H9 (cell line): ENCODE results near the gene ERC1. TPM values are rescaled to one million over a fixed set of nuclear protein-coding genes. Genes with fewer than 3 reads are reported as not detected.

Experiments
- DNase-seq: peaks from one replicate; pipeline ENCODE4 v3.0.0-alpha.2; 2017
- H2AFZ ChIP-seq: one replicate; pipeline ENCODE4 v1.6.1; 2013; ENCODE audit warnings: mild to moderate bottlenecking, low read length, control low read depth, moderate library complexity
- H2AK5ac ChIP-seq: 2 replicates; pipeline ENCODE4 v1.6.1; 2013; ENCODE audit warnings: low read length, control low read depth, mixed read lengths; ENCODE audit not compliant: insufficient read length
- H2BK120ac ChIP-seq: one replicate; pipeline ENCODE4 v1.6.1; 2013; ENCODE audit warnings: low read depth, mild to moderate bottlenecking, low read length, control low read depth, inconsistent platforms; ENCODE audit not compliant: poor library complexity, severe bottlenecking
- H2BK12ac ChIP-seq: 2 replicates; pipeline ENCODE4 v1.6.1; 2013; ENCODE audit warnings: low read length, control low read depth, mixed read lengths, low read depth; ENCODE audit not compliant: insufficient read length
- H2BK15ac ChIP-seq: 2 replicates; pipeline ENCODE4 v1.6.1; 2013; ENCODE audit warnings: low read depth, low read length, control low read depth
- H2BK20ac ChIP-seq: one replicate; pipeline ENCODE4 v1.6.1; 2013; ENCODE audit warnings: low read depth, mild to moderate bottlenecking, low read length, control low read depth, inconsistent platforms; ENCODE audit not compliant: poor library complexity, severe bottlenecking
- H2BK5ac ChIP-seq: 2 replicates; pipeline ENCODE4 v1.6.1; 2013; ENCODE audit warnings: low read length, control low read depth, mixed read lengths; ENCODE audit not compliant: insufficient read length
- H3K14ac ChIP-seq: 2 replicates; pipeline ENCODE4 v1.6.1; 2013; ENCODE audit warnings: low read length, control low read depth; ENCODE audit not compliant: insufficient read depth
- H3K18ac ChIP-seq: 2 replicates; pipeline ENCODE4 v1.6.1; 2013; ENCODE audit warnings: low read depth, mild to moderate bottlenecking, mixed read lengths, low read length, control low read depth; ENCODE audit not compliant: insufficient read length
- H3K23ac ChIP-seq: 2 replicates; pipeline ENCODE4 v1.6.1; 2013; ENCODE audit warnings: low read length, control low read depth, mixed read lengths, low read depth; ENCODE audit not compliant: insufficient read length
- H3K23me2 ChIP-seq: 2 replicates; pipeline ENCODE4 v1.6.1; 2013; ENCODE audit warnings: low read depth, mild to moderate bottlenecking, mixed read lengths, low read length, control low read depth; ENCODE audit not compliant: insufficient read length, poor library complexity, severe bottlenecking
- H3K27ac ChIP-seq: 2 replicates; pipeline ENCODE4 v1.5.1; 2013; ENCODE audit warnings: low read length, control low read depth, mixed read lengths, low read depth; ENCODE audit not compliant: insufficient read length
- H3K27me3 ChIP-seq: 2 replicates; pipeline ENCODE4 v1.6.1; 2013; ENCODE audit warnings: low read length, control low read depth, inconsistent platforms; ENCODE audit not compliant: insufficient read depth
- H3K4ac ChIP-seq: 2 replicates; pipeline ENCODE4 v1.6.1; 2013; ENCODE audit warnings: low read depth, mild to moderate bottlenecking, control low read depth, inconsistent platforms, low read length, moderate library complexity
- H3K4me1 ChIP-seq: 2 replicates; pipeline ENCODE4 v1.6.1; 2013; ENCODE audit warnings: low read length, control low read depth, inconsistent platforms; ENCODE audit not compliant: insufficient read depth
- H3K4me2 ChIP-seq: 2 replicates; pipeline ENCODE4 v1.6.1; 2013; ENCODE audit warnings: low read length, control low read depth, mixed read lengths; ENCODE audit not compliant: insufficient read length, insufficient read depth
- H3K56ac ChIP-seq: 2 replicates; pipeline ENCODE4 v1.6.1; 2013; ENCODE audit warnings: low read depth, mild to moderate bottlenecking, mixed read lengths, low read length, control low read depth; ENCODE audit not compliant: insufficient read length
- H3K79me1 ChIP-seq: 2 replicates; pipeline ENCODE4 v1.6.1; 2013; ENCODE audit warnings: low read depth, mild to moderate bottlenecking, moderate library complexity, low read length, control low read depth, inconsistent platforms; ENCODE audit not compliant: insufficient read depth, poor library complexity, severe bottlenecking
- H3K79me2 ChIP-seq: 2 replicates; pipeline ENCODE4 v1.6.1; 2013; ENCODE audit warnings: low read length, control low read depth, inconsistent platforms; ENCODE audit not compliant: insufficient read depth
- H3K9ac ChIP-seq: 2 replicates; pipeline ENCODE4 v1.6.1; 2013; ENCODE audit warnings: low read length, control low read depth, mixed read lengths; ENCODE audit not compliant: insufficient read length; ENCODE audit errors: extremely low read depth
- H3K9me3 ChIP-seq: one replicate; pipeline ENCODE4 v1.6.1; 2013; ENCODE audit warnings: low read depth, low read length, inconsistent platforms; ENCODE audit not compliant: control insufficient read depth
- H3T11ph ChIP-seq: one replicate; pipeline ENCODE4 v1.6.1; 2013; ENCODE audit warnings: mild to moderate bottlenecking, low read length, control low read depth, inconsistent platforms
- H4K20me1 ChIP-seq: one replicate; pipeline ENCODE4 v1.6.1; 2013; ENCODE audit not compliant: control insufficient read depth, insufficient read length, insufficient read depth
- H4K5ac ChIP-seq: 2 replicates; pipeline ENCODE4 v1.6.1; 2013; ENCODE audit warnings: low read depth, mild to moderate bottlenecking, mixed read lengths, low read length, control low read depth; ENCODE audit not compliant: insufficient read length
- H4K8ac ChIP-seq: replicated peaks from 2 replicates; pipeline ENCODE4 v1.6.1; 2013; ENCODE audit warnings: low read length, control low read depth, mixed read lengths, low read depth; ENCODE audit not compliant: insufficient read length
- H4K91ac ChIP-seq: 2 replicates; pipeline ENCODE4 v1.6.1; 2013; ENCODE audit warnings: low read depth, mild to moderate bottlenecking, moderate library complexity, mixed read lengths, low read length, control low read depth; ENCODE audit not compliant: insufficient read length
- H3K27ac Mint-ChIP-seq, 3 experiments: 2 replicates in 2 of 3; 3 replicates in 1 of 3; pipeline ENCODE4 v1.8.0; 2020 to 2021; ENCODE audit warnings: mixed read lengths in 3 of 3, mild to moderate bottlenecking in 1 of 3, moderate library complexity in 1 of 3
- H3K27me3 Mint-ChIP-seq: 2 replicates; pipeline ENCODE4 v1.8.0; 2021; ENCODE audit warnings: low read depth, mild to moderate bottlenecking, moderate library complexity, mixed read lengths
- H3K36me3 Mint-ChIP-seq, 3 experiments: 2 replicates in 2 of 3; 3 replicates in 1 of 3; pipeline ENCODE4 v1.8.0; 2020 to 2021; ENCODE audit warnings: low read depth in 3 of 3, mixed read lengths in 3 of 3; ENCODE audit not compliant: insufficient read depth in 1 of 3
- H3K4me1 Mint-ChIP-seq, 2 experiments: 2 replicates each; pipeline ENCODE4 v1.8.0; 2020; ENCODE audit warnings: mixed read lengths in 2 of 2
- H3K4me3 Mint-ChIP-seq, 2 experiments: 2 replicates in 1 of 2; 3 replicates in 1 of 2; pipeline ENCODE4 v1.8.0; 2020 to 2021; ENCODE audit warnings: mild to moderate bottlenecking in 2 of 2, mixed read lengths in 2 of 2, moderate library complexity in 1 of 2
- H3K9me3 Mint-ChIP-seq, 2 experiments: 2 replicates in 1 of 2; 3 replicates in 1 of 2; pipeline ENCODE4 v1.8.0; 2020; ENCODE audit warnings: mild to moderate bottlenecking in 2 of 2, mixed read lengths in 2 of 2, moderate library complexity in 1 of 2
- CTCF ChIP-seq: fragments of 200-600 bp; sonication (generic); conservative IDR thresholded peaks from 3 replicates; pipeline ENCODE4 v1.8.0; 2021; ENCODE audit warnings: antibody characterized with exemption, mild to moderate bottlenecking
- WGBS: extraction: QIAGEN DNeasy Blood & Tissue Kit; methylation state at CpG from one replicate; pipeline ENCODE4 v1.1.7; 2013; ENCODE audit warnings: missing lambda C conversion rate, low lambda C conversion rate, mixed read lengths; ENCODE audit not compliant: insufficient read length; ENCODE audit errors: extremely low coverage; 5-methylcytosine and 5-hydroxymethylcytosine counted together
- total RNA-seq: library from RNA; stranded (reverse); gene quantifications from 2 replicates; pipeline ENCODE4 v1.2.1, GENCODE V29; 2021

Gene ERC1
- total RNA-seq, 1 experiment from 2014 or later = 51.2 TPM

- H2BK12ac ChIP-seq = no peak overlapping the region
- no peak overlapping the region for H4K5ac ChIP-seq
- WGBS = no CpG with 5 or more reads among the region's 8 CpGs
- no peak overlapping the region for H3T11ph ChIP-seq
- no peak overlapping the region for H3K4ac ChIP-seq
- Mint-ChIP-seq H3K9me3 (peaks cover 0 to 4% of the 10 kb centered on the region in 2 experiments; a peak in 1 of 5 replicates), H3K4me1 (peaks cover 8 to 10% of the 10 kb centered on the region in 2 experiments), H3K36me3 (peaks cover 6 to 16% (median 8%) of the 10 kb centered on the region in 3 experiments), H3K27ac (no peak overlapping the region), H3K27me3 (no peaks in the 10 kb centered on the region), H3K4me3 (no peak overlapping the region)
- H2BK5ac ChIP-seq = no peak overlapping the region
- H3K18ac ChIP-seq = no peak overlapping the region
- TF ChIP-seq CTCF = no peak
- H4K20me1 ChIP-seq = no peaks in the 10 kb centered on the region
- no peak overlapping the region for H3K4me2 ChIP-seq
- H2AFZ ChIP-seq = no peak overlapping the region
- no peak overlapping the region for H3K27ac ChIP-seq
- no peak overlapping the region for H2BK120ac ChIP-seq
- no peak for DNase-seq
- H4K91ac ChIP-seq = no peak overlapping the region
- H3K23ac ChIP-seq = no peak overlapping the region
- no peak overlapping the region for H3K14ac ChIP-seq
- no peak overlapping the region for H2BK20ac ChIP-seq
- no peaks in the 10 kb centered on the region; the same call in 1 of the 2 replicates for H3K4me1 ChIP-seq
- H3K79me1 ChIP-seq = no peaks in the 10 kb centered on the region
- H3K79me2 ChIP-seq = no peaks in the 10 kb centered on the region
- no peaks in the 10 kb centered on the region for H3K9me3 ChIP-seq
- no peak overlapping the region for H2AK5ac ChIP-seq
- H2BK15ac ChIP-seq = no peak overlapping the region
- no peak overlapping the region for H4K8ac ChIP-seq
- H3K23me2 ChIP-seq = no peaks in the 10 kb centered on the region
- no peak overlapping the region for H3K56ac ChIP-seq
- no peak overlapping the region for H3K9ac ChIP-seq
- H3K27me3 ChIP-seq = no peaks in the 10 kb centered on the region
These were observed 383.1 kb downstream of the ERC1 start for GRCh38 chr12:1373901-1374735.
